HG03520 (cell line): ENCODE results near the gene TNS1.

Experiments used
- ATAC-seq: cut with Tn5 transposase; IDR thresholded peaks from one replicate; pipeline ENCODE4 v1.9.1; 2021; ENCODE audit warnings: mild to moderate bottlenecking, moderate library complexity; ENCODE audit not compliant: unreplicated experiment

TNS1 gene

GRCh38 chr2:217880891-217881290 is 121.9 kb downstream of the TNS1 start:
- ATAC-seq, result no peak

GRCh38 chr2:217880287-217880889 is 122.4 kb downstream of the TNS1 start:
- no peak for ATAC-seq

GRCh38 chr2:217878915-217879590 is 123.7 kb downstream of the TNS1 start:
- no peak for ATAC-seq

- no peak for ATAC-seq
Measured at GRCh38 chr2:217877866-217878265, 124.9 kb downstream of the TNS1 start.

- no peak for ATAC-seq
Measured at GRCh38 chr2:217876253-217876570, 126.6 kb downstream of the TNS1 start.

GRCh38 chr2:217875556-217876252 is 127.1 kb downstream of the TNS1 start:
- no peak for ATAC-seq

- no peak for ATAC-seq
Measured at GRCh38 chr2:217875138-217875537, 127.7 kb downstream of the TNS1 start.

GRCh38 chr2:217873371-217873770 is 129.4 kb downstream of the TNS1 start:
- ATAC-seq, result no peak

GRCh38 chr2:217872319-217872718 is 130.5 kb downstream of the TNS1 start:
- ATAC-seq, result no peak

- ATAC-seq, result no peak
Measured at GRCh38 chr2:217870528-217871011, 132.2 kb downstream of the TNS1 start.

- no peak for ATAC-seq
Measured at GRCh38 chr2:217868911-217869334, 133.9 kb downstream of the TNS1 start.

- ATAC-seq, result no peak
Measured at GRCh38 chr2:217868265-217868892, 134.4 kb downstream of the TNS1 start.

- no peak for ATAC-seq
Measured at GRCh38 chr2:217866457-217866856, 136.3 kb downstream of the TNS1 start.

- peak; percentile 63 for ATAC-seq
Measured at GRCh38 chr2:217864963-217865772, 137.6 kb downstream of the TNS1 start.

GRCh38 chr2:217863883-217864282 is 138.9 kb downstream of the TNS1 start:
- ATAC-seq, result no peak

GRCh38 chr2:217861334-217861877 is 141.4 kb downstream of the TNS1 start:
- no peak for ATAC-seq

GRCh38 chr2:217859926-217860325 is 142.9 kb downstream of the TNS1 start:
- no peak for ATAC-seq

- no peak for ATAC-seq
Measured at GRCh38 chr2:217858519-217859491, 144.0 kb downstream of the TNS1 start.
